Stimulated activated CD4-positive, alpha-beta T cell treated with anti-CD3 and anti-CD28 coated beads, Interleukin-1b, Interleukin-23, amount 100 ng/mL, for 1 hour (primary cell): ENCODE data around the gene STUB1.
A peak's percentile ranks its signal among the peaks of the same experiment; 100 is the strongest.

ENCODE experiments used
- DNase-seq, 2 donors: peaks; one replicate each; pipeline ENCODE4 v3.0.0-alpha.2; 2020; ENCODE audit warnings: low read depth in 2 of 2

STUB1 gene

GRCh38 chr16:679814-680624 is at the start of gene STUB1:
TSS of gene STUB1 (plus strand) at chr16:680410. CDS start at chr16:680526, 116 bp downstream.
- DNase-seq = peak; percentile 67 to 89

GRCh38 chr16:630815-631405 is 49.3 kb upstream of the STUB1 start, which contains the start of gene WFIKKN1:
TSS of gene WFIKKN1 (plus strand) at chr16:630985. CDS start at chr16:631254, 269 bp downstream.
- no peak for DNase-seq

- DNase-seq = no peak
These were observed 48.3 kb upstream of the STUB1 start for GRCh38 chr16:631808-632358.

GRCh38 chr16:632486-633335 is 47.5 kb upstream of the STUB1 start:
- DNase-seq = no peak

- DNase-seq = no peak
These were observed 46.7 kb upstream of the STUB1 start for GRCh38 chr16:633336-634050.

- DNase-seq = no peak
These were observed 46.0 kb upstream of the STUB1 start for GRCh38 chr16:634051-634670.

GRCh38 chr16:634996-635395 is 45.2 kb upstream of the STUB1 start:
- no peak for DNase-seq

GRCh38 chr16:635573-636205 is 44.5 kb upstream of the STUB1 start:
- no peak for DNase-seq

- DNase-seq = peak; percentile 80 to 89
These were observed 43.8 kb upstream of the STUB1 start, which contains the start of gene METTL26 for GRCh38 chr16:636206-637080. TSS of gene METTL26 (minus strand) at chr16:636305. CDS start at chr16:636290, 15 bp downstream.

GRCh38 chr16:637081-638018 is 42.9 kb upstream of the STUB1 start:
- peak; percentile 81 to 86 for DNase-seq

- DNase-seq = no peak
These were observed 42.1 kb upstream of the STUB1 start for GRCh38 chr16:638034-638543.

- no peak for DNase-seq
These were observed 41.4 kb upstream of the STUB1 start for GRCh38 chr16:638836-639235.

GRCh38 chr16:640614-641013 is 39.6 kb upstream of the STUB1 start:
- no peak for DNase-seq

- peak; percentile 23 to 45 for DNase-seq
These were observed 38.7 kb upstream of the STUB1 start, which contains the start of gene MCRIP2 for GRCh38 chr16:641326-642188. TSS of gene MCRIP2 (plus strand) at chr16:641828. CDS start at chr16:641992, 164 bp downstream.

GRCh38 chr16:642189-643049 is 37.8 kb upstream of the STUB1 start:
- DNase-seq = no peak

- no peak for DNase-seq
These were observed 37.2 kb upstream of the STUB1 start for GRCh38 chr16:643050-643368.
